ENCODE measurements around the gene VPS45. TPM values are rescaled to one million over a fixed set of nuclear protein-coding genes. Genes with fewer than 3 reads are reported as not detected.

VPS45 gene
- total RNA-seq, 1 donor from 2014 or later: 34.0 TPM

DNA sequence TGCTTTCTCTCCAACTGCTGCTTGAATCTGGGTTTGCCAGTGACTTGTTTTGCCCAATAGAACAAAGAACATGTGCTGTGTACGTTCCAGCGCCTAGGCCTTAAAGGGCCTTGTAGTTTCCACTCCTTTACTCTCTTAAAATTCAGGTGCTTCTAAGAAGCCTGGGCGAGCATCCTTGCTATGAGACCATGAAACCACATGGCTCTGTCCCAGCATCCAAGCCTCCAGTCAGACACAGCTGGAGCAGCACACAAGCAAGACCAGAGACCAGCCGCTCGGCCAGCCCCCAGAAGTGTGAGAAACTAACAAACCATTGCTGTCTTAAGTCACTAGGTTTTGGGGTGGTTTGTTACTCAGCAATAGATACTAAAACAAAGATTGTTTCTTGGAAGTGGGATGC lies 97.2 kb downstream of the VPS45 start:
- H3K27ac ChIP-seq (ENCODE audit: low read depth, low read length): no peak overlapping the region
- peaks cover 9% of the 10 kb centered on the region for H3K79me2 ChIP-seq (ENCODE audit: insufficient read depth, low read length)
- peaks cover 40% of the 10 kb centered on the region for H3K4me1 ChIP-seq (ENCODE audit: insufficient read depth, low read length)
- no peak for FAIRE-seq
- no peak overlapping the region for H3K9ac ChIP-seq (ENCODE audit: low read length)
- TF ChIP-seq EZH2 (IDR thresholded peaks at IDR 0.05; ENCODE audit: insufficient read depth, low read length): no peak
- TF ChIP-seq, protein P1, sequence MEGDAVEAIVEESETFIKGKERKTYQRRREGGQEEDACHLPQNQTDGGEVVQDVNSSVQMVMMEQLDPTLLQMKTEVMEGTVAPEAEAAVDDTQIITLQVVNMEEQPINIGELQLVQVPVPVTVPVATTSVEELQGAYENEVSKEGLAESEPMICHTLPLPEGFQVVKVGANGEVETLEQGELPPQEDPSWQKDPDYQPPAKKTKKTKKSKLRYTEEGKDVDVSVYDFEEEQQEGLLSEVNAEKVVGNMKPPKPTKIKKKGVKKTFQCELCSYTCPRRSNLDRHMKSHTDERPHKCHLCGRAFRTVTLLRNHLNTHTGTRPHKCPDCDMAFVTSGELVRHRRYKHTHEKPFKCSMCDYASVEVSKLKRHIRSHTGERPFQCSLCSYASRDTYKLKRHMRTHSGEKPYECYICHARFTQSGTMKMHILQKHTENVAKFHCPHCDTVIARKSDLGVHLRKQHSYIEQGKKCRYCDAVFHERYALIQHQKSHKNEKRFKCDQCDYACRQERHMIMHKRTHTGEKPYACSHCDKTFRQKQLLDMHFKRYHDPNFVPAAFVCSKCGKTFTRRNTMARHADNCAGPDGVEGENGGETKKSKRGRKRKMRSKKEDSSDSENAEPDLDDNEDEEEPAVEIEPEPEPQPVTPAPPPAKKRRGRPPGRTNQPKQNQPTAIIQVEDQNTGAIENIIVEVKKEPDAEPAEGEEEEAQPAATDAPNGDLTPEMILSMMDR (IDR thresholded peaks at IDR 0.05; ENCODE audit: insufficient read depth, low read depth, low read length): no peak
- no peaks in the 10 kb centered on the region for H3K27me3 Mint-ChIP-seq (ENCODE audit: low read depth, unreplicated experiment)
- no peaks in the 10 kb centered on the region for H3K9me3 Mint-ChIP-seq (ENCODE audit: unreplicated experiment)
- H2AFZ ChIP-seq (ENCODE audit: low read depth, low read length): no peak overlapping the region
- no peaks in the 10 kb centered on the region for H4K20me1 ChIP-seq (ENCODE audit: insufficient read depth, low read length)
- H3K27me3 ChIP-seq (ENCODE audit: insufficient read depth, low read length): no peaks in the 10 kb centered on the region
- H3K4me2 ChIP-seq (ENCODE audit: low read length): no peak overlapping the region
- peak; percentile 58 for DNase-seq (ENCODE audit: low read depth)
- no peaks in the 10 kb centered on the region for H3K9me3 ChIP-seq (ENCODE audit: insufficient read depth, low read depth, low read length)
- peaks cover 17% of the 10 kb centered on the region for H3K36me3 ChIP-seq (ENCODE audit: insufficient read depth, low read length)
- H3K36me3 Mint-ChIP-seq (ENCODE audit: low read depth, unreplicated experiment): peaks cover 11% of the 10 kb centered on the region
- H3K4me3 Mint-ChIP-seq (ENCODE audit: unreplicated experiment): no peak overlapping the region
- H3K27ac Mint-ChIP-seq (ENCODE audit: unreplicated experiment): peak overlapping the region; percentile 26
- peaks cover 41% of the 10 kb centered on the region for H3K4me1 Mint-ChIP-seq (ENCODE audit: low read depth, unreplicated experiment)
- no peak overlapping the region for H3K4me3 ChIP-seq (ENCODE audit: insufficient read depth, low read depth, low read length)

- no peaks in the 10 kb centered on the region for H3K79me2 ChIP-seq (ENCODE audit: insufficient read depth, low read length)
- DNase-seq (ENCODE audit: low read depth) (no peak), FAIRE-seq (no peak)
- Mint-ChIP-seq H3K36me3 (ENCODE audit: low read depth, unreplicated experiment) (peaks cover 5% of the 10 kb centered on the region), H3K27ac (ENCODE audit: unreplicated experiment) (no peak overlapping the region), H3K9me3 (ENCODE audit: unreplicated experiment) (no peaks in the 10 kb centered on the region), H3K4me3 (ENCODE audit: unreplicated experiment) (no peak overlapping the region), H3K4me1 (ENCODE audit: low read depth, unreplicated experiment) (peaks cover 35% of the 10 kb centered on the region), H3K27me3 (ENCODE audit: low read depth, unreplicated experiment) (no peaks in the 10 kb centered on the region)
- H3K9ac ChIP-seq (ENCODE audit: low read length): no peak overlapping the region
- H3K36me3 ChIP-seq (ENCODE audit: insufficient read depth, low read length): peaks cover 8% of the 10 kb centered on the region
- no peak overlapping the region for H3K4me3 ChIP-seq (ENCODE audit: insufficient read depth, low read depth, low read length)
- H2AFZ ChIP-seq (ENCODE audit: low read depth, low read length): no peak overlapping the region
- H3K27me3 ChIP-seq (ENCODE audit: insufficient read depth, low read length): no peaks in the 10 kb centered on the region
- no peak overlapping the region for H3K27ac ChIP-seq (ENCODE audit: low read depth, low read length)
- no peaks in the 10 kb centered on the region for H4K20me1 ChIP-seq (ENCODE audit: insufficient read depth, low read length)
- H3K9me3 ChIP-seq (ENCODE audit: insufficient read depth, low read depth, low read length): no peaks in the 10 kb centered on the region
- H3K4me2 ChIP-seq (ENCODE audit: low read length): no peak overlapping the region
- peaks cover 30% of the 10 kb centered on the region for H3K4me1 ChIP-seq (ENCODE audit: insufficient read depth, low read length)
- TF ChIP-seq EZH2 (IDR thresholded peaks at IDR 0.05; ENCODE audit: insufficient read depth, low read length): no peak
- TF ChIP-seq, protein P1 (IDR thresholded peaks at IDR 0.05; ENCODE audit: insufficient read depth, low read depth, low read length): peak; percentile 76
Observed at GRCh38 chr1:150165622-150166612, 98.3 kb downstream of the VPS45 start.
